Neural cell (in vitro differentiated cells): ENCODE measurements around the gene AATK.

Experiments
- EZH2 ChIP-seq: fragments of 200-600, 300-800 bp; shearing (Covaris generic), sonication (generic); IDR thresholded peaks from 2 replicates; pipeline ENCODE4 v1.6.1; 2014; ENCODE audit warnings: antibody characterized with exemption, low read length, borderline replicate concordance, mild to moderate bottlenecking; ENCODE audit not compliant: insufficient read depth, poor library complexity, severe bottlenecking
- POLR2AphosphoS5 ChIP-seq: IDR thresholded peaks from 2 replicates; pipeline ENCODE4 v1.6.1; 2012
- TF ChIP-seq, protein P1 (sequence below): fragments of 450-650 bp; IDR thresholded peaks from 2 replicates; pipeline ENCODE4 v1.5.1; 2014; ENCODE audit warnings: antibody characterized with exemption, mild to moderate bottlenecking, moderate library complexity; ENCODE audit not compliant: poor library complexity, severe bottlenecking

DNA sequence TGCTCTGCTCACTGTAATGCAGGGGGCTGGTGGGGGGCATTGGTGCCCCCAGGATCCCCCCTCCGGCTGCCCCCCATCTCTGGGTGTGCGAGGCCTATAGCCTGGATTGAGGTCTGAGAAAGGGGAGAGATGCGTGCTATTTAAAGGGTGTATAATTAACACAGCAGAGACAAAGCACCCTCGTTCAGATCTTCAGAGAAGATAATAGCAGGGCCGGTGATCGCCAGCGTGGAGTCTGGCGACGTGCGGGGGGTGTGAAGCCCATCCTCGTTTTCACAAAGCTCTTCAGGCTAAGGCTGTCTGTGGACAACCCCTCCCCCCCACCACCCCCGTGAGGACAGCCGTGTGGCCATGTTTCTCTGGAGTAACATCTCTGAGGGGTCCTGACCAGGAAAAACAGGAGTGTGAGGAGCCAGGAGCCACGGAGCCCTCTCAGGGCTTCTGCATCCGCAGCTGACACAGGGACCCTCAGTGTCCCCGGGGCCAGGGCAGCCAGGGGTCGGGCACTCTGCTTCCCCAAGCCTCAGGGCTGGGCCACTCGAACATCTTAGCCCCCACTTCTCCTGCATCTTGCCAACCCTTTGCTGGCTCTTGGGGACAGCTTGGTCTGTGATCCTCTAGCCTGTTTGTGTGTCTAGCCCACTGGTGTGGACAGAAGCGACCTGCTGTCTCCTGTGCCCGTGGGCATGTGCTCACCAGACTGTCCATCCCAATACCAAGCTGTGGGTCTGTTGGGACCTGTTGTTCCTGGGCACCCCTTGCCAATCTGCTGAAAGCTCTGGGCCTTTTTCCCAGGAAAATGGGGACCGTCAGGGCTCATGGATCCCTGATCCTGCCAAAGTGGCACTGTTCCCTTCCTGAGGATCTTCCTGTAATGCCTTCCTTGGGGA, 72.2 kb downstream of the AATK start:
- TF ChIP-seq, protein P1, sequence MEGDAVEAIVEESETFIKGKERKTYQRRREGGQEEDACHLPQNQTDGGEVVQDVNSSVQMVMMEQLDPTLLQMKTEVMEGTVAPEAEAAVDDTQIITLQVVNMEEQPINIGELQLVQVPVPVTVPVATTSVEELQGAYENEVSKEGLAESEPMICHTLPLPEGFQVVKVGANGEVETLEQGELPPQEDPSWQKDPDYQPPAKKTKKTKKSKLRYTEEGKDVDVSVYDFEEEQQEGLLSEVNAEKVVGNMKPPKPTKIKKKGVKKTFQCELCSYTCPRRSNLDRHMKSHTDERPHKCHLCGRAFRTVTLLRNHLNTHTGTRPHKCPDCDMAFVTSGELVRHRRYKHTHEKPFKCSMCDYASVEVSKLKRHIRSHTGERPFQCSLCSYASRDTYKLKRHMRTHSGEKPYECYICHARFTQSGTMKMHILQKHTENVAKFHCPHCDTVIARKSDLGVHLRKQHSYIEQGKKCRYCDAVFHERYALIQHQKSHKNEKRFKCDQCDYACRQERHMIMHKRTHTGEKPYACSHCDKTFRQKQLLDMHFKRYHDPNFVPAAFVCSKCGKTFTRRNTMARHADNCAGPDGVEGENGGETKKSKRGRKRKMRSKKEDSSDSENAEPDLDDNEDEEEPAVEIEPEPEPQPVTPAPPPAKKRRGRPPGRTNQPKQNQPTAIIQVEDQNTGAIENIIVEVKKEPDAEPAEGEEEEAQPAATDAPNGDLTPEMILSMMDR = no peak
- no peak for TF ChIP-seq EZH2
- TF ChIP-seq POLR2AphosphoS5 = no peak
